ENCODE results near the gene MIDN.

MIDN gene

DNA sequence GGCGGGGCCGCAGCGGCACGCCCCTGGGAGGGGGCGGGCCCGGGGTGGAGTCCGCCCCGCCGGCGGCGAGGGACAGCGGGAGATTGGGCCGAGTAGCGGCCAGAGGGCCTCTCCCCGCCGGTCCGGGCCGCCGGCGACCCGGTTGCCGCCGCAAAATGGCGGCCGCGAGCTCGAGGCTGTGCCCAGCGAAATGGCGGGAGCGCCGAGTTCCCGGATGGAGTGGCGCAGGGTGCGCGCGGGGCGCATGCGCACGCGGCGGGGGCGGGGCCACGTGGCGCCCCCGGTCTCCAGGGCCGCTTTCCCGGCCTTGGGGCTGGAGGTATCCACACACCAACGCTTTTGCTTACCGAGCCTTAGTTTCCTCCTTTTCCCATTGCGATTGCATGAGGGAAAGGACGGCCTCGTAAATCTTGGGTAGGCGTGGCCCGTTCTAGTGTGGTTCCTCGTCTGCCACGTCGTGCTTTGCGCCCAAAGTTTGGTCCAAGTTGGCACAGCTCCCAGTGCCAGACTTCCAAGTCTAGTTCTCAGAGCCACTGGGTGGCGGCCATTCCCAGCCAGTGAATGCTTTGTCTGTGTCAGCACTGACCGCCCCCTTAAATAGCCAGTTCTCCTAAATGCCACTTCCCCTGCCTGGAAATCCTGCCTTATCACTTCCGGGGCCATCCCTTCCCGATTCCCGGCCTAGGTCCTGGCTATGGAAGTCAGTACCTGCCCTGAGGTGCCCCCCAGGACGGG is 21.3 kb downstream of the MIDN start:
- H3K4me2 ChIP-seq (ENCODE audit: low read depth, low read length, poor library complexity, severe bottlenecking): peak overlapping the region; percentile 100
- peaks cover 14% of the 10 kb centered on the region for H3F3A ChIP-seq (ENCODE audit: low read depth)
- H3K36me3 ChIP-seq (ENCODE audit: insufficient read depth, low read length): peaks cover 44% of the 10 kb centered on the region; the same call in 1 of the 2 replicates
- peak overlapping the region; percentile 94 for H3K4me3 ChIP-seq (ENCODE audit: low read length, poor library complexity, severe bottlenecking)
- no peaks in the 10 kb centered on the region for H3K9me2 ChIP-seq (replicated peaks; ENCODE audit: low read depth, low read length)
- peaks cover 4% of the 10 kb centered on the region for H3K27me3 ChIP-seq (ENCODE audit: insufficient read depth, low read length, poor library complexity, severe bottlenecking)
- peak overlapping the region; percentile 97 for H3K9ac ChIP-seq (ENCODE audit: low read depth, low read length, poor library complexity, severe bottlenecking)
- H2AFZ ChIP-seq (ENCODE audit: low read length): no peak overlapping the region
- TF ChIP-seq, protein P1, sequence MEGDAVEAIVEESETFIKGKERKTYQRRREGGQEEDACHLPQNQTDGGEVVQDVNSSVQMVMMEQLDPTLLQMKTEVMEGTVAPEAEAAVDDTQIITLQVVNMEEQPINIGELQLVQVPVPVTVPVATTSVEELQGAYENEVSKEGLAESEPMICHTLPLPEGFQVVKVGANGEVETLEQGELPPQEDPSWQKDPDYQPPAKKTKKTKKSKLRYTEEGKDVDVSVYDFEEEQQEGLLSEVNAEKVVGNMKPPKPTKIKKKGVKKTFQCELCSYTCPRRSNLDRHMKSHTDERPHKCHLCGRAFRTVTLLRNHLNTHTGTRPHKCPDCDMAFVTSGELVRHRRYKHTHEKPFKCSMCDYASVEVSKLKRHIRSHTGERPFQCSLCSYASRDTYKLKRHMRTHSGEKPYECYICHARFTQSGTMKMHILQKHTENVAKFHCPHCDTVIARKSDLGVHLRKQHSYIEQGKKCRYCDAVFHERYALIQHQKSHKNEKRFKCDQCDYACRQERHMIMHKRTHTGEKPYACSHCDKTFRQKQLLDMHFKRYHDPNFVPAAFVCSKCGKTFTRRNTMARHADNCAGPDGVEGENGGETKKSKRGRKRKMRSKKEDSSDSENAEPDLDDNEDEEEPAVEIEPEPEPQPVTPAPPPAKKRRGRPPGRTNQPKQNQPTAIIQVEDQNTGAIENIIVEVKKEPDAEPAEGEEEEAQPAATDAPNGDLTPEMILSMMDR (conservative IDR thresholded peaks at IDR 0.05; ENCODE audit: low read length): no peak
- peaks cover 52% of the 10 kb centered on the region for H3K79me2 ChIP-seq (ENCODE audit: insufficient read depth, low read length)
- peaks cover 51% of the 10 kb centered on the region for H4K20me1 ChIP-seq (ENCODE audit: insufficient read depth, low read length, poor library complexity, severe bottlenecking)
- H3K4me1 ChIP-seq (ENCODE audit: insufficient read depth, low read length, poor library complexity, severe bottlenecking): peaks cover 48% of the 10 kb centered on the region
- no peaks in the 10 kb centered on the region for H3K9me3 ChIP-seq (ENCODE audit: insufficient read depth, low read depth, low read length)

DNA sequence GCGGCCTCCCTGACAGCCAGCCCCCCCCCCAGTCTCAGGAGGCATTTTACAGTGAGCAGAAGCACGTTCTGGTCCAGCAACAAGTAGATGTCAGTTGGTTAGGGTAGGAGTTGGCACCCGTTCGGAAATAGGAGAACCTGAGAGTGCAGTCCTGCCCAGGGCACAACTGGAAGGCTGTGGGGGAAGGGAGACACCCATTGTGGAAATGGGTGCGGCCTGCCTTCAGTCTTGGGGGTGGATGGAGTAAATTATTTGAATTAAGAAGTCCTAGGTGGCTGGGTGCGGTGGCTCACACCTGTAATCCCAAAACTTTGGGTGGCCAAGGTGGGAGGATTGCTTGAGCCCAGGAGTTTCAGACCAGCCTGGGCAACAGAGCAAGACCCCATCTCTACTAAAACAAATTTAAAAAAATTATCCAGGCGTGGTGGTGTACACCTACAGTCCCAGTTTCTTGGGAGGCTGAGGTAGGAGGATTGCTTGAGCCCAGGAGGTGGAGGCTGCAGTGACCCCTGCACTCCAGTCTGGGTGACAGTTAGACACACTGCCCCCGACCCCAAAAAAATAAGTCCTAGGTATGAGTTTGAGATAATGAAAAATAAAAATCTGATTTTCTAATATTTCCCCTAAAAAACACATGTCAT is 21.9 kb downstream of the MIDN start:
- Histone ChIP-seq H3K9me2 (replicated peaks; ENCODE audit: low read depth, low read length) (no peaks in the 10 kb centered on the region), H3K27me3 (ENCODE audit: insufficient read depth, low read length, poor library complexity, severe bottlenecking) (peaks cover 4% of the 10 kb centered on the region), H3K79me2 (ENCODE audit: insufficient read depth, low read length) (peaks cover 57% of the 10 kb centered on the region), H3K4me3 (ENCODE audit: low read length, poor library complexity, severe bottlenecking) (peak overlapping the region; percentile 94), H2AFZ (ENCODE audit: low read length) (no peak overlapping the region), H3K4me2 (ENCODE audit: low read depth, low read length, poor library complexity, severe bottlenecking) (peak overlapping the region; percentile 100), H4K20me1 (ENCODE audit: insufficient read depth, low read length, poor library complexity, severe bottlenecking) (peaks cover 57% of the 10 kb centered on the region), H3K9ac (ENCODE audit: low read depth, low read length, poor library complexity, severe bottlenecking) (peak overlapping the region; percentile 97), H3K36me3 (ENCODE audit: insufficient read depth, low read length) (peaks cover 49% of the 10 kb centered on the region; the same call in 1 of the 2 replicates), H3K4me1 (ENCODE audit: insufficient read depth, low read length, poor library complexity, severe bottlenecking) (peaks cover 53% of the 10 kb centered on the region), H3K9me3 (ENCODE audit: insufficient read depth, low read depth, low read length) (no peaks in the 10 kb centered on the region), H3F3A (ENCODE audit: low read depth) (peaks cover 14% of the 10 kb centered on the region)
- no peak for TF ChIP-seq EZH2phosphoT487 (IDR thresholded peaks at IDR 0.05; ENCODE audit: borderline replicate concordance)
- TF ChIP-seq, protein P1 (conservative IDR thresholded peaks at IDR 0.05; ENCODE audit: low read length): no peak

DNA sequence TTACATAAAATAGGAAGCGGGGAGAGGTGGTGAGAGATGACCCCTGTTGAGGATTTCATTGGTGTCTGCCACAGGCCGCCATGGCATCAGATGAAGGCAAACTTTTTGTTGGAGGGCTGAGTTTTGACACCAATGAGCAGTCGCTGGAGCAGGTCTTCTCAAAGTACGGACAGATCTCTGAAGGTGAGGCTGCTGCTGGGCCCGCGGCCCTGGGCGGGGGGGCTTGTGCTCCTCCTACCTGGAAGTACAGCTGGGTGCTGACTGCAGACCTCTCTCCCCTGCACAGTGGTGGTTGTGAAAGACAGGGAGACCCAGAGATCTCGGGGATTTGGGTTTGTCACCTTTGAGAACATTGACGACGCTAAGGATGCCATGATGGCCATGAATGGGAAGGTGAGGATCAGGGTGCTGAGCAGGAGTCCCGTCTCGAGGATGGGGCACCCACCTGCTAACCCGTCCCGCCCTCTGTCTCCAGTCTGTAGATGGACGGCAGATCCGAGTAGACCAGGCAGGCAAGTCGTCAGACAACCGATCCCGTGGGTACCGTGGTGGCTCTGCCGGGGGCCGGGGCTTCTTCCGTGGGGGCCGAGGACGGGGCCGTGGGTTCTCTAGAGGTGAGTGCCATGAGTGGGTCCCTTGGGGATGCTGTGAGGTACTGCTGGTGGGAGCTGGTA is 22.6 kb downstream of the MIDN start:
- Histone ChIP-seq H3K4me3 (ENCODE audit: low read length, poor library complexity, severe bottlenecking) (peak overlapping the region; percentile 94), H3K27me3 (ENCODE audit: insufficient read depth, low read length, poor library complexity, severe bottlenecking) (peaks cover 4% of the 10 kb centered on the region), H3K79me2 (ENCODE audit: insufficient read depth, low read length) (peaks cover 59% of the 10 kb centered on the region), H3K36me3 (ENCODE audit: insufficient read depth, low read length) (peaks cover 49% of the 10 kb centered on the region; the same call in 1 of the 2 replicates), H3K9ac (ENCODE audit: low read depth, low read length, poor library complexity, severe bottlenecking) (peak overlapping the region; percentile 97), H4K20me1 (ENCODE audit: insufficient read depth, low read length, poor library complexity, severe bottlenecking) (peaks cover 58% of the 10 kb centered on the region), H2AFZ (ENCODE audit: low read length) (no peak overlapping the region), H3K4me1 (ENCODE audit: insufficient read depth, low read length, poor library complexity, severe bottlenecking) (peaks cover 51% of the 10 kb centered on the region), H3K9me2 (replicated peaks; ENCODE audit: low read depth, low read length) (no peaks in the 10 kb centered on the region), H3F3A (ENCODE audit: low read depth) (peaks cover 14% of the 10 kb centered on the region), H3K4me2 (ENCODE audit: low read depth, low read length, poor library complexity, severe bottlenecking) (peak overlapping the region; percentile 100), H3K9me3 (ENCODE audit: insufficient read depth, low read depth, low read length) (no peaks in the 10 kb centered on the region)
- TF ChIP-seq, protein P1 (conservative IDR thresholded peaks at IDR 0.05; ENCODE audit: low read length): no peak
- TF ChIP-seq EZH2phosphoT487 (IDR thresholded peaks at IDR 0.05; ENCODE audit: borderline replicate concordance): no peak

All from Loucy (cell line).